HG03175 (cell line): ENCODE measurements around the gene ZDHHC5.
"Not testable (repeated sequence)": the region's sequence is repeated elsewhere in the genome, so short reads cannot be mapped to it uniquely, and the experiment has no call there.

ENCODE experiments used
- ATAC-seq: cut with Tn5 transposase; IDR thresholded peaks from one replicate; pipeline ENCODE4 v1.9.1; 2021; ENCODE audit warnings: mild to moderate bottlenecking, moderate library complexity; ENCODE audit not compliant: unreplicated experiment

ZDHHC5 gene

DNA sequence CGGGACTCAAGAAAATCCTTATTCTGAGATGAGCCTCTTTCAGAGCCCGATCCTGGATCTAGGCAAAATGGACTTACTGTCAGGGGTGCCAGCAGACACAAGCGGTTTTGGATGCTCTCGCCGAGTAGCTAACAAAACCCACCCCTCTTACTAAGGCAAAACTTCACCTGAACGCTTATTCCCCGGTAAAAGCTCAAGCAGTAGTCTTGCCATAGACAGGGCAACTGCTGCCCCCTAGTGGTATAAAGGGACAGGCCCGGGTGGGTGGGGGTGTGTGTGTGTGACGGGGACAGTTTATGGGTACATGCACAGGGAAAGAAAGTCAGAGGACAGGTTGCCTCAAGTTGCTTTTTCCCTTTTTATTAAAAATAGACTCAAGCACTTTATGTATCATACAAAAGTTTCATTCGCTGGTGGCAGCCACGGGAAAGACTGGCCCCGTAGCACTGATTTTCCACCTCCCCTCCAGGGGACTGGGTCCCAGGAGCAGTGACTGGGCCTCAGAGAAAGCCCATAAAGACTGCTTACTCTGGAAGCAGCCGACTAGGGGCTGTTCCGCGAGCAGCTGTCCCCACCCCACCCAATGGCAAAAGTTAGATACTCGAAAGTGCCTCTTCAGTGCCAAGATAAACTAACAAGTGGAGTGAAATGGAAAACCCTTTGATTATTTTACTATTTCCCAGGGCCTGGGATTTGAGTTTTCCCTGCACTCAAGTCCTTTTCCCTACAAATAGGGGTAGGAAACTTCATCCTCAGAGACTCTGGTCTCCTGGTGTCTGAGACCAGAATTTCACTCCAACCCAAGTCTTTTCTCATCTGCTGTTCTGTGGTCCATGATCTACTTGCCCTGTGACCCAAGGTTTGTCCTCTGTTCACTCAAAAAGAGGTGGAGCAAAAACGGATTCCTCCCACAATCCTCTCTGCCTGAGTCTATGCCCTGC is 22.9 kb upstream of the ZDHHC5 start:
- ATAC-seq = peak; percentile 61

DNA sequence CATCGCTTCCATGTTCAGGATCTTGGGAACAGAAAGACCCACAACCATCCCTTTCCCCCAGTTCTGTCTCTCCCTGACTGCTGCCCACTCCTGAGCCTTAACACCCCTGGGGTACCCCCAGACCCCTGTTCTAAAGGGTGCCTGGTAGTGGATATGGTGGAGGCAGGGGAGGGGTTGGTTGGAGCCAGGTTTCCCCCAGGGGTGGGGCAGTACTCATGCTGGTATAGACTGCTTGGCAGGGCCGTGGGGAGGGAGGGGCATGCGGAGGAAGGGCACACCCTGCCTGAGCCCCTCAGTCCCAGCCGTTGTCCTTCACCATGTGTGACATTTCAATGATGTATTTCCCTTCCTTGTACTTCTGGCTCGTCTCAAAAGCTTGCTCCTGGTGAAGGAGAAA is 22.2 kb upstream of the ZDHHC5 start:
- no peak for ATAC-seq

DNA sequence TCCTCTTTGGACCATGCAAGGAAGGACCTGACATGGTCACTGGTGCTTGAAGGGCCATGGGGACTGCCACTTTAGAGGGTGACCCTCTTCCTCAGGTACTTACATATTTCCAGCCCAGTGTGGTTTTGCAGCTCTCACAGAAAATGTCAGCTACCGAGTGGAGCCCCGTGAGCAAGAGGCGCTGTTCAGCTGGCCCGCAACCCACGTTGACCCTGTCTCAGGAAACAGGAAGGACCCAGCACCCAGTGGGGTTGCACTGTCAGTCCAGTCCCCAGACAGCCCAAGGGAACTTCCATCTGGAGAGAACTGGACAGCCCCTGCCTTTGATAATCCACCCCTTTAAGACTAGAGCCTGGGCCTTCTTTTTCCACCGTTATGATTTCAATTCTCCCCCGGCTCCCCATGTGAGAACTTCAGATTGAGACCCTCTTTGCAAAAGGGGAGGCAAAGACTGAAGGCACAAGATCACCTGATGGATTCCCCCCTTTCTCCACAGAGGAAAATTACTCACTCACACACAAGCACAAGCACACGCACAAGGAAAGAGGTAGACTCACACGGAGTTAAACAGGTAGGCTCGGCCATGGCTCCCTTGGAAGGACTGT is 21.6 kb upstream of the ZDHHC5 start:
- no peak for ATAC-seq

DNA sequence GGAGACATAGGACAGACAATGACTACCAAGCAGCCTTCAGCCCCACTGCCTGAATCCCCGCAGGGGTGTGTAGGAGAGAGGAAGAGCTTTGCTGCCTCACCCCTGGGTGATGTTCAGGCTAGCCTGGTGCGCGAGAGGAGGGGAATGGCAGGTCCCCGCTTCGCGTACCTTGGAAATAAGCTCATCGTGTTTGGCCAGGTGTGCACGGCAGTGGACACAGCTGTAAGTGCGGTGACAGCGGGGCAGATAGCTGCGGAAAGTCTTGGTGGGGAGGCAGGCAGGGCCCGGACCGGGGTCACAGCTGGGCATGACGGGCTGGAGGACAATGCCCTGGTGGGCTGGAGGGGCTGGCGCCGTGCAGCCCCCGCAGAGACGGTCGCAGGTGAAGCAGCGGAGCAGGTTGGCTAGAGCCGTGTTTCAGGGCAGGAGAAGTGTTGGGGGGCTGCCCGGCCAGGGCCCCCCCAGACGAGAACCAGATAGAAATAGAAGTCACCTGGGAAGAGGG is 21.1 kb upstream of the ZDHHC5 start:
- no peak for ATAC-seq

DNA sequence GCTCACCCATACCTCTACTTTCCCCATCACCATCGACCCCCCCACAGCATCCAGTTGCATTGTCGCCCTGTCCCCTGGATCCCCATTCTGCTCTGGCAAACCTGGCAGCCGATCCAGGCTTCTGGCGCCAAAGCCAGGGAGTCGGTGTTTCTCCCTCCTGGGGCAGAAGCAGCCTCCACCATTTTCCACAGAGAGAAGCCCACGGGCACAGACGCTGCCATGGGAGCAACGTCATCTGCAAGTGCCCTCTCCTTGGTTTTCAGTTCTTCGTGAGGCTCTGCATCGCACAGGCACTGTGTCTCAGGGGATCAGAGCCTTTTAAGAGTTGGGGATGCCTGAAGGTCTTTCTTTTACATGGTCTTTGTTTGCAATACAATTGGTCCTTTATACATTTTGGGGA is 20.5 kb upstream of the ZDHHC5 start:
- ATAC-seq = no peak

DNA sequence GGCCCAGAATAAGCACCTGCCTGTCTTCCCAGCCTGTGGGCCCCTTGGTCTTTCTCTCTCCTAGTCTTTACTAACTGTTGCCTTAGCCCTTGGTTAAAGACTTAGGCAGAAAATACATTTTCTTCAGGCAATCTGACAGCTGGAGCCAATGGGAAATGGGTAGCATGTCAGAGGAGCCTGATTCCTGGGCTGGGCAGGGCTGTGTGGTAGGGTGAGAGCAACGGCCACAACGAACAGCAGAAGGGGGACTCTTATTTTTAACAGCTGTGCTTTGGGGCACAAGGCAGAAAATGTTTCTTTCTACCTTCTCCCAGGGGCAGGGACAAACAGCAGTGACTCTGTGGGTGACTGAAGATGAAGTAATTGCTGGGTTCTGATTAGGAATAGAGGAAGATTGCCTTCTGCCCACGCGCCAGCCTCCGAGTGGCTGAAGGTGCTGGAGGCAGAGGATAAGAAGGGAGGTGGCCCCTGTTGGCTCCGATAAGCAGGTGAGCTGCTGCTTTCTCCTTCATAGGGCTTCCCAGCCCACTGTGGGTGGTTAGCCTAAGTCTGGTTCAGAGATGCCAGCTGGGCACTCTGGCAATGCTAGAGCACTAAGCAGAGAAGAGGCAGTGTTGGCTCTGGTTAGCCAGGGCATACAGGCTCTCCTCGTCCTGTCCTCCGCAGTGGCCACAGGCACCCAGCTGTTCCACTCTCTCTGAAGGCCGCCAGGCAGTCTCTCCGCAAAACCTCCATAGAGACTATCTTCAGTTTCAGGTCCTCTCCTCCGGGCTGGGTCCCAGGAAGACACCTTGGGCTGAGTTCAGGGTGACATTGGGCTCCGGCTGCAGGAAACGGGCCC is 19.7 kb upstream of the ZDHHC5 start:
- ATAC-seq = no peak

DNA sequence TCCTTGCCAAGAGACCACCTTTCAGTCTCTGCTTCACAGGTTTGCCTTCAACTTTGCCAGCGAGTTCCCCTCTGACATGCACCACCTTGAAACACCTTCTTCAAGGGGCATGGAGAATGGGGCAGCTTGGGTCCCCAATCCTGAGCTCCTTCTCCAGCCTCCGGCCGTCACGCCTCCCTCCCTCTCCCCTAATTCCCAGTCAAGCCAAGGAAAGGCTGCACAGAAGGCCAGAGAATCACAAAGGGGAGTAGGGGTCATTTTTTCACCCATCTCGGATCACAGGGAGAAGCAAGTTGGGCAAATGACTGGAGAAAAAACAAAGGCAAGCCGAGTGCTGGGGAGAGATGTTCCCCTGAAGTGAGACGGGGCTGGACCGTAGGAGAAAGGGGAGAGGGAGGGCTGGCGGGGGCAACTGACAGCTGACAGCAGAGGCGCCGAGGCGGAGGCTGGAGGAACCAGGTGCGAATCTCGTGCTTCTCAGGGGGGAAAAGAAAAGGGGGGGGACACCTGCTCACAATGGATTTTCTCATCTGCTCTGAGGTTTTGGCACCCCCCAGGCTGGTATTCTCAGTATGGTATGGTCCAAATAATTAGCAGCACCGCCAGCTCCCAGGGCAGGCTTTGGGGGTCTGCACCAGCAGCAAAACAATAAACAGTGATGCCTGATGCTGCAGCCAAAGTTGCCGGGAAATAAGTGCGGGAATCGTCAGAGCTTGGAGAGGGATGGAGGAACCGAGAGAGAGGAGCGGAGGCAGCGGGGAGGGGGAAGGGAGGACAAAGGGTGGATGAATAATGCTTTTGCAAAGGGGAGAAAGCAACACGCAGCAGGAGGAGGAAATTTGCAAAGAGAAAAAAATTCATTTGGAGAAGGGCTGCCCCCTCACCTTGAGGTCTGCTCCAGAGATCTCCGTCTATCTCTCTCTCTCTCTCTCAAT is 18.8 kb upstream of the ZDHHC5 start:
- no peak for ATAC-seq

DNA sequence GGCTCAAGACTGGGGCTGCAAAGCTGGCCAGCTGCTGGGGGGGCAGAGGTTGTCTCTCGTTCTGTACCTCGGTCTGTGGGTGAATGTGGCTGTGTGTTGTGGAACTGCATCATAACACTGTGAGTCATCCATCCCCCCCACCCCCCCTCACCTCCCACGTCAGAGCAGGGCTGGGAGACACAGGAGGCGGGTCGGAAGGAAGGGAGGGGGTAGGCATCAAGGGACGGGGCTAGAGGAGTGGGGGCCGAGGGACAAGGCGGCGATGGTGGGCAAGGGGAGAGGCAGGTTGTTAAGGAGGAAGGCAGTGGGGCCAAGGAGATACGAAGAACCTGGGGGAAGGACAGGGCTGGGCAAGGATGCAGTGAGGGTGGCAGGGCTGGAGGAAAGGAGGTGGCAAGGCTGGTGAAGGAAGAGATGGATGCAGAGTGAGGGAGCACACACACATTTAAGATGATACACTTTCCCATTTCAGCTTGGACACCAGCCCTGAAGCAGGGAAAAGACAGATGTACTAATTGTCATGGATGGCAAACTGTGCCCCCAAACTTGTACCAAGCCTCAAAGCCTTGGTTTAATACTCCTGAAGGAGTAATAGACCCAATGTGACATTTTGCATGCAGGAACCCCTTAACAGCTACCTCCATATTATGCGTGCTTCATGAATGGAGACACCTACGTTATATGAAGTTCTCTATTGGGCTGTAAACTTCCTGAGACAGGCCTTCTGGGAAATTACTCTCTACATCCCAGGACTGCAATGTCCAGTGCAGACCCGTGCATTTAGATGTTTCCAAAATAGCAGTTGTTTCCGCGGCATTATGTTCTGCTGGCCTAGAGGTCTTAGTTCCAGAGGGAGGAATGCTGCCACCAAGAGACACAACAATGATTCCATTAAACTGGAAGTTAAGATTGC is 17.8 kb upstream of the ZDHHC5 start, which contains the start of gene YPEL4:
YPEL4 (minus strand) TSS at position 87 of the 913 bp plus-strand sequence. CDS start 2,805 bp downstream, outside the sequence.
- no peak for ATAC-seq

DNA sequence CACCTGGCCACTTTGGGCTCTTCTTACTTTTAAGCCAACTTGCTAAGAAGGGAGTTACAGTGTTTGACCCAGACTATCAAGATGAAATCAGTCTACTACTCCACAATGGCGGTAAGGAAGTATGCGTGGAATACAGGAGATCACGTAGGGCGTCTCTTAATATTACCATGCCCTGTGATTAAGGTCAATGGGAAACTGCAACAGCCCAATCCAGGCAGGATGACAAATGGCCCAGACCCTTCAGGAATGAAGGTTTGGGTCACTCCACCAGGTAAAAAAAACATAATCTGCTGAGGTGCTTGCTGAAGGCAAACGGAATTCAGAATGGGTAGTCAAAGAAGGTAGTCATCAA is 17.2 kb upstream of the ZDHHC5 start:
- no peak for ATAC-seq

DNA sequence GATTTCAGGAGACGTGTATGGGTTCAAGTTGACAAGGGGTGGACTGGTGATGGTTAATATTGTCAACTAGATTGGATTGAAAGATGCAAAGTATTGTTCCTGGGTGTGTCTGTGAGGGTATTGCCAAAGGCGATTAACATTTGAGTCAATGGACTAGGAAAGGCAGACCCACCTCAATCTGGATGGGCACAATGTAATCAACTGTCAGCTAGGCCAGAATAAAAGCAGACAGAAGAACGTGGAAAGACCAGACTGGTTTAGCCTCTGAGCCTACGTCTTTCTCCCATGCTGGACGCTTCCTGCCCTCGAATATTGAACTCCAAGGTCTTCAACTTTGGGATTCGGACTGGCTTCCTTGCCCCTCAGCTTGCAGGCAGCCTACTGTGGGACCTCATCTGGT is 16.5 kb upstream of the ZDHHC5 start:
- no peak for ATAC-seq

DNA sequence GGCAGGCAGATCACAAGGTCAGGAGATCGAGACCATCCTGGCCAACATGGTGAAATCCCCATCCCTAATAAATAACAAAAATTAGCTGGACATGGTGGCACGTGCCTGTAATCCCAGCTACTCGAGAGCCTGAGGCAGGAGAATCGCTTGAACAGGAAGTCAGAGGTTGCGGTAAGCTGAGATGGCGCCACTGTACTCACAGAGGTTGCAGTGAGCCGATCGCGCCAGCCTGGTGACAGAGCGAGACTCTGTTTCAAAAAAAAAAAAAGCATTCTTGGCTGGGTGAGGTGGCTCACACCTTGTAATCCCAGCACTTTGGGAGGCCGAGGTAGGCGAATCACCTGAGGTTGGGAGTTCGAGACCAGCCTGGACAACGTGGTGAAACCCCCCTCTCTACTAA is 15.7 kb upstream of the ZDHHC5 start:
- not testable (repeated sequence) for ATAC-seq

DNA sequence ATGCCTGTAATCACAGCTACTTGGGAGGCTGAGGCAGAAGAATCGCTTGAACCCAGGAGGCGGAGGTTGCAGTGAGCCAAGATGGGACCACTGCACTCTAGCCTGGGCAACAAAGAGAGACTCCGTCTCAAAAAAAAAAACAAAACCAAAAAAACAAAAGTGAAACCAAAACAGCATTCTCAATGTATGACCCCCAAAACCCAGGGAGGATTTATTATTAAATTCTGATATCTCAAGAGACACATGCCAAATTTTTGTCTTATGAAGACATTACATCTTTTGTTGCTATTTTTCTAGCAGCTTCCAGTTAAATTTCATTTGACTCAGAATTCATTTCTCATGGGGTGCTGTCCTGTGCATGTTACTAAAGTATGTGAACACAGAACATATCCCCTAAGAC is 15.3 kb upstream of the ZDHHC5 start:
- ATAC-seq = no peak

DNA sequence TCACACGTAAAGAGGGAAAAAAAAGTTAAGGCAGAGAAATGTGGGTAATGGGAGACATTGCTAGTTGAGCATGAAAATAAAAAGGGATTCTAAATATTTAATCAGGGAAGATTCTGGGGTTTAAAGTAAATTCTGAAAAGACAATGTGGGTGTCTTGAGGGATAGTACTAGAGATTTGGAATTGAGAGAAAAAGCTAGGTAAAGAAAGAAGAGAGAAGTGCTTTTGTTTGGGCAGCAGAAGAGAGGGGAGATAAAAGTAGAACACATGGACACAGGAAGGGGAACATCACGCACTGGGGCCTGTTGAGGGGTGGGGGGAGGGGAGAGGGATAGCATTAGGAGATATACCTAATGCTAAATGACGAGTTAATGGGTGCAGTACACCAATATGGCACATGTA is 14.8 kb upstream of the ZDHHC5 start:
- ATAC-seq = no peak

DNA sequence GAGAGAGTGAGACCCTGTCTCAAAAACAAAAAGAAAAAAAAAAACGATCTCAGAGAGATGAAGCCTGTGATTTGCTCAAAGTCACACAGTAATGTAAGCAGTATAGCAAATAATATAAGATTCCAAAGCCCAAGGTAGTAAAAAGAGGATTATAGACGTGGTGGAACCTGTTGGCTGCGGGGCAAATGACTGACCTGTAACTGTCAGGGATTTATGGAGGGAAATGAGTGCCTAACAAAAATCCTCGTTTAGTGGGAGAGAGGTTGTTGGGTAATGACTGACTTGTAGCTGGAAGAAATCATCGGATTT is 11.1 kb upstream of the ZDHHC5 start:
- no peak for ATAC-seq

DNA sequence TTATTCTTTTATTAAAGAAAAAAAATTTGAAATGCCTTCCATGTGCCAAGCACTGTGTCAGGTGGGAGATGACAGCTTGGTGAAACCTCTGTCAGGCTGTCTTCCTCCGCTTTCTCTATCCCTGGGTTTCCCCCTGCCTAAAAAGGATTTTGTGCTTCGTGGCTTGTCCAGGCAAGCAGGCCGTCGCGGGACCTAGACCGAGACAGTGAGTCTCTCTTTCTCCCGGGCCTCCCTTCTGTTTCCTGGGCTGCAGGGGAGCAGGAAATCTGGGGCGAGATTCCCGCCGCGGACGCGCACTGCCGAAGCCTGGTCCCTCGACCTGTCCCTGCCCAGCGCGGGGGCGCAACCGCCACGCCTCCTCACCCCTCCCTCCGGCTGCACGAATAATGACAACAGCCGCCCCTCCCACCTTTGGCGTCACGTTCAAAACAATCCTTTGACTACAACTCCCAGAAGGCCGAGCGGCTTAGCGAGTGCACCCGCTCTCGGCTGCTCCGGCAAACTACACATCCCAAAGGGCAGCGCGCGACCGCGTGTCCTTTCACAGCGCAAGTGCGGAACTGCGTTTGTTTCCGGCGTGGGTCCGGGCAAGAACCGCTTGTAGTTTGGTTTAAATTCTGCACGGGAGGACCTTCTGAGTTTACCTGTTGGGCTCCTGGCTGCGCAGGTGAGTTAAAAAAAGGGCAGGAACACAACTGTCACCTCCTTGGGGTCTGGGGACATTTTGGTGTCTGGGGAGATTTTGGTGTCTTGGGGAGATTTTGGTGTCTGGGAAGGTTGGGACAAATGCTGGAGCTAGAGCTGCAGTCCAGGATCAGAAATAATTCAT is 10.5 kb upstream of the ZDHHC5 start, which contains the start of gene CLP1:
CLP1 (plus strand) TSS at position 569 of the 829 bp plus-strand sequence. CDS start 1,715 bp downstream, outside the sequence.
- ATAC-seq = peak; percentile 99

DNA sequence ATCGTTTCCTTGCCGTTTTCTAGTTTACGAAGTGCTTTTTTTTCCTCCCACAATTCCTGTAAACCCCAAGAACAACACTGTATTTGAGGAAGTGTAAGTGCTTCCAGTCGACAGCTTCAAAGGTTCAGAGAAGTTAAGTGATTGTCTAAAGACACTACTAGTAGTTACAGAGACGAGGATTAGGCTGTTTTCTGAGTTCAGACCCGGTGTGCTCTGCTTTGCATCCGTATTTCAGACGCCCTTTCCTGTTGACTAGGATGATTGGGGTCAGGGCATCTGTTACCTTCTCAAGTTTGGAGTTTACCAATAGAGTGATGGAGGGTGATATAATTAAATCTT is 9.9 kb upstream of the ZDHHC5 start:
- no peak for ATAC-seq

DNA sequence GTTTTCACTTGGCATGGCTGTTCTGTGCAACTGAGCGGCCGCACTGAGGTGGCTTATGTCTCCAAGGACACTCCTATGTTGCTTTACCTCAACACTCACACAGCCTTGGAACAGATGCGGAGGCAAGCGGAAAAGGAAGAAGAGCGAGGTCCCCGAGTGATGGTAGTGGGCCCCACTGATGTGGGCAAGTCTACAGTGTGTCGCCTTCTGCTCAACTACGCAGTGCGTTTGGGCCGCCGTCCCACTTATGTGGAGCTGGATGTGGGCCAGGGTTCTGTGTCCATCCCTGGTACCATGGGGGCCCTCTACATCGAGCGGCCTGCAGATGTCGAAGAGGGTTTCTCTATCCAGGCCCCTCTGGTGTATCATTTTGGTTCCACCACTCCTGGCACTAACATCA is 8.2 kb upstream of the ZDHHC5 start:
- no peak for ATAC-seq

DNA sequence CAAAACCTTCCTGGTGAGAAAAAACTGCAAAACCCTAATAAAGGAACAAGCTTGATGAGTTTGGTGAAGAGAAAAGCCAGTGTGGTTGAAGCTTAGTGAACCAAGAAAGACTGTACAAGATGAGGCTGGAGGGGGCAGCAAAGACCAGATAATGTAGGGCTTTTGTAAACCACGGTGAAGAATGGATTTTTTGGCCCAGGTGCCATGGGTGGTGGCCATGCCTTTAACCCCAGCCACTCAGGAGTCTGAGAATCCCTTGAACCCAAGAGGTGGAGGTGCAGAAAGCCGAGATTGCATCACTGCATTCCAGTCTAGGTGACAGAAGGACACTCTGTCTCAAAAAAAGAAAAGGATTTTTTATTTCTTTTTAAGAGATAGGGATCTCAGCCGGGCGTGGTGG is 5.0 kb upstream of the ZDHHC5 start:
- no peak for ATAC-seq
